ENCODE data around the gene TIMMDC1. TPM values are rescaled to one million over a fixed set of nuclear protein-coding genes. Genes with fewer than 3 reads are reported as not detected.

TIMMDC1 gene
- total RNA-seq, 4 donors from 2014 or later: 16.2 to 52.8 (median 45.8) TPM

GRCh38 chr3:119463171-119464169, 34.9 kb upstream of the TIMMDC1 start, which contains the start of gene TMEM39A:
Gene TMEM39A, minus strand, starts transcription at chr3:119463615. Its CDS starts 1,541 bp downstream, at chr3:119462074.
- Histone ChIP-seq H3K4me3 (peak within 1 kb of the TSS; percentile 69 to 97 (median 90)), H3K36me3 (peaks cover 0 to 33% (median 2%) of the 10 kb centered on the region in 3 donors), H3K4me1 (peaks cover 2 to 42% (median 7%) of the 10 kb centered on the region in 3 donors), H3K27me3 (no peaks in the 10 kb centered on the region), H3K9me3 (no peaks in the 10 kb centered on the region), H3K27ac (peak within 1 kb of the TSS; percentile 87 to 93 (median 90))
- peak; percentile 94 for DNase-seq
- TF ChIP-seq, protein P1, sequence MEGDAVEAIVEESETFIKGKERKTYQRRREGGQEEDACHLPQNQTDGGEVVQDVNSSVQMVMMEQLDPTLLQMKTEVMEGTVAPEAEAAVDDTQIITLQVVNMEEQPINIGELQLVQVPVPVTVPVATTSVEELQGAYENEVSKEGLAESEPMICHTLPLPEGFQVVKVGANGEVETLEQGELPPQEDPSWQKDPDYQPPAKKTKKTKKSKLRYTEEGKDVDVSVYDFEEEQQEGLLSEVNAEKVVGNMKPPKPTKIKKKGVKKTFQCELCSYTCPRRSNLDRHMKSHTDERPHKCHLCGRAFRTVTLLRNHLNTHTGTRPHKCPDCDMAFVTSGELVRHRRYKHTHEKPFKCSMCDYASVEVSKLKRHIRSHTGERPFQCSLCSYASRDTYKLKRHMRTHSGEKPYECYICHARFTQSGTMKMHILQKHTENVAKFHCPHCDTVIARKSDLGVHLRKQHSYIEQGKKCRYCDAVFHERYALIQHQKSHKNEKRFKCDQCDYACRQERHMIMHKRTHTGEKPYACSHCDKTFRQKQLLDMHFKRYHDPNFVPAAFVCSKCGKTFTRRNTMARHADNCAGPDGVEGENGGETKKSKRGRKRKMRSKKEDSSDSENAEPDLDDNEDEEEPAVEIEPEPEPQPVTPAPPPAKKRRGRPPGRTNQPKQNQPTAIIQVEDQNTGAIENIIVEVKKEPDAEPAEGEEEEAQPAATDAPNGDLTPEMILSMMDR (IDR thresholded peaks at IDR 0.05): peak in 4 of 6 experiments; percentile 7 to 44 (median 26)
- TF ChIP-seq POLR2A (IDR thresholded peaks at IDR 0.05): peak in 3 of 4 donors; percentile 62 to 93 (median 89)
- intact Hi-C loops (cut with DNase I): no loop called here
- WGBS, 2 donors: 5 to 6% methylated on average over 27 to 28 of the region's 51 CpGs

DNA sequence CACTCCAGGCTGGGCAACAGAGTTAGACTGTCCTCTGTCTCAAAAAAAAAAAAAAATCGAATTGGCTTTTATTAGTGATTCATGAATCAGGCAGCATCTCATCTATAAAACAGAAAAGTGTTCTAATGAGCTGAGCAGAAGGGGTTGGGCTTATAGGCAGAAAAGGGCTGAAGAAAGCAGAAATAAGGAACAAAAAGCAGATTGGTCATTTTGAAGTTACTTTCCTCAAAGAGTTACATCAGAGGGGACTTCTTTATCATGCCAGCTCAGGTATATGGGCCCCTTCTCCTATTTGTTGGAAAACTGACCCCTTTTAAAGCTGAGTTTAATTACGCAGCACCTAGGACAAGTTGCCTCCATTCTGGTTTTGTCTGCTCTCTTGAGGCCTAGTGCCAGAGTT, 30.3 kb upstream of the TIMMDC1 start:
- Histone ChIP-seq H3K27ac (peak overlapping the region in 2 of 4 donors; percentile 83 to 91), H3K36me3 (peaks cover 0 to 24% (median 0%) of the 10 kb centered on the region in 3 donors), H3K4me1 (peaks cover 15 to 31% (median 21%) of the 10 kb centered on the region in 3 donors), H3K9me3 (no peaks in the 10 kb centered on the region), H3K4me3 (peak overlapping the region in 2 of 4 donors; percentile 96 to 99), H3K27me3 (no peaks in the 10 kb centered on the region)
- intact Hi-C loops (cut with DNase I): no loop called here
- TF ChIP-seq, protein P1 (IDR thresholded peaks at IDR 0.05): no peak
- TF ChIP-seq POLR2A (IDR thresholded peaks at IDR 0.05): no peak
- 71 to 86% methylated on average over 2 of the region's 2 CpGs for WGBS, 2 donors
- DNase-seq: no peak

DNA sequence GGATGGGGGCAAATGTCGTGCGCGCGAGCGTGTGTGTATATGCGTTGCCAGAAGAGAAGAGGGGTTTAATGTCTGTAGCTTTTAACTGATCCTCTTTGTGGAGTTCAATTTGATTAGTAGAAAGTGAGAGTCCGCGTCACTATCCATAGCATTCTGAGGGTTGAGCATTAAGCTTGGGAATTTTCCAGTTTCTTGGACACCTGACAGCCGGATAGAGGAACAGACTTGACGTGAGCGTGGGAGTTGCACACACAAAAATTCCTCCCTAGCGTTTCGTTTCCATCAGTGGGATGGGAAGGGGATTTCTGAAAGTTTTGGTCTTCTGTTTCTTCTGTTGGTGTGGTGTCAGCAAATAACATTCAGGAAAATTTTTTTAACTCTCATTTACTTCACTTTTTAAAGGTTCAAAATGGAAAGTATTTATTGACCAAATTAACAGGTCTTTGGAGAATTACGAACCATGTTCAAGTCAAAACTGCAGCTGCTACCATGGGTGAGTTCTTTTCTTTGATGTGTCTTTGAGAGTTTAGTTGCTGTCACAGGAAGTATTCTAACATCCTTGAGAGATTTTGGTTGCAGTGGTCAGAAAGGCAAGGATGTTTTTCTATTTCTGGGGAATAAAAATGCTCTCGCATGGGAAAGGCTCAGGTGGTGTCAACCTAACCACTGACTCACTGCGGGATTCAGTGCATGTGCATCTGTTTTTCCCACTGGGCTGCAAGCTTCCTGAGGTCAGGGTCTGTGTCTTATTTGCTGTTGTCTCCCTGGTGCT, 28.7 kb upstream of the TIMMDC1 start:
- Histone ChIP-seq H3K27ac (peak overlapping the region; percentile 82 to 91 (median 85)), H3K36me3 (peaks cover 0 to 40% (median 0%) of the 10 kb centered on the region in 3 donors), H3K4me1 (peaks cover 15 to 24% (median 17%) of the 10 kb centered on the region in 3 donors), H3K27me3 (no peaks in the 10 kb centered on the region), H3K9me3 (no peaks in the 10 kb centered on the region), H3K4me3 (peak overlapping the region; percentile 96 to 99 (median 98))
- intact Hi-C loops (cut with DNase I): no loop called here
- no peak for DNase-seq
- 12 to 13% methylated on average over 16 of the region's 16 CpGs for WGBS, 2 donors
- no peak for TF ChIP-seq POLR2A (IDR thresholded peaks at IDR 0.05)
- TF ChIP-seq, protein P1 (IDR thresholded peaks at IDR 0.05): no peak

DNA sequence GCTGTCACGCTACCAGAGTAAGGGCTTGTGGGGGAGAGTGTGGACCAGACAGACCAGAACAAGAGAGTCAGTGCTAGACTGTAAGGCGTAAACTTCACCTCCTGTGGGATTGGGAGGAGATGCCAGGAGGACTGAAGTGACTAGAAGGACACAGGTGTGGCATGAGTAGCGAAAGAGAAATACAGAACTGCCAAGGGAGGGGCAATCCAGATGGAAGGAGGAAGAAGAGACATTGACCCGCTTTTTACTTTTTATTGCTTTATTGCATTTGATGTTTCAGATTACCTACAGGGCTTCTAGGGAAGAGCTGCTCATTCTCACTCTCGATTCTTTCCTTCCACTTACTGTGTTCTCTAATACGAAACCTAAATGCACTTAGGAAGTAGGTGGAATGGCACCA, 27.5 kb upstream of the TIMMDC1 start:
- Histone ChIP-seq H3K4me1 (peaks cover 15 to 24% (median 17%) of the 10 kb centered on the region in 3 donors), H3K27ac (no peak overlapping the region)

More for the DNA sequence above, 27.5 kb upstream of the TIMMDC1 start:
- no peak overlapping the region for H3K4me3 ChIP-seq
- 91 to 93% methylated on average over 6 of the region's 6 CpGs for WGBS, 2 donors
- intact Hi-C loops (cut with DNase I): no loop called here
- no peak for DNase-seq
- no peak for TF ChIP-seq POLR2A (IDR thresholded peaks at IDR 0.05)
- TF ChIP-seq, protein P1 (IDR thresholded peaks at IDR 0.05): no peak
- no peaks in the 10 kb centered on the region for H3K9me3 ChIP-seq
- no peaks in the 10 kb centered on the region for H3K27me3 ChIP-seq
- peaks cover 0 to 50% (median 0%) of the 10 kb centered on the region in 3 donors for H3K36me3 ChIP-seq
